Activated T-cell treated with anti-CD3 and anti-CD28 coated beads, Interleukin-2, amount 50 U/mL, for 24 hours (primary cell): Measurements from ENCODE around the gene PRKAG3.

Source experiments
- DNase-seq: peaks from one replicate; pipeline ENCODE4 v3.0.0-alpha.2; 2020
- H3K27ac Mint-ChIP-seq: 2 replicates; pipeline ENCODE4 v1.8.0; 2020; ENCODE audit warnings: mild to moderate bottlenecking, mixed read lengths
- H3K27me3 Mint-ChIP-seq: 2 replicates; pipeline ENCODE4 v1.8.0; 2020; ENCODE audit warnings: mixed read lengths
- H3K36me3 Mint-ChIP-seq: 2 replicates; pipeline ENCODE4 v1.8.0; 2020; ENCODE audit warnings: low read depth, mixed read lengths
- H3K4me1 Mint-ChIP-seq: 2 replicates; pipeline ENCODE4 v1.8.0; 2020; ENCODE audit warnings: low read depth, mixed read lengths
- H3K4me3 Mint-ChIP-seq: 2 replicates; pipeline ENCODE4 v1.8.0; 2020; ENCODE audit warnings: mild to moderate bottlenecking, moderate library complexity, mixed read lengths
- H3K9me3 Mint-ChIP-seq: 2 replicates; pipeline ENCODE4 v1.8.0; 2020; ENCODE audit warnings: mixed read lengths

PRKAG3 gene

GRCh38 chr2:218805627-218806026 lies 26.0 kb downstream of the PRKAG3 start:
- no peak for DNase-seq
- Mint-ChIP-seq H3K9me3 (peaks cover 10% of the 10 kb centered on the region), H3K27ac (no peak overlapping the region), H3K36me3 (no peaks in the 10 kb centered on the region), H3K4me1 (peaks cover 4% of the 10 kb centered on the region), H3K4me3 (no peak overlapping the region), H3K27me3 (peaks cover 45% of the 10 kb centered on the region)

GRCh38 chr2:218804817-218805216 lies 26.8 kb downstream of the PRKAG3 start:
- Mint-ChIP-seq H3K4me3 (no peak overlapping the region), H3K9me3 (peaks cover 10% of the 10 kb centered on the region), H3K36me3 (no peaks in the 10 kb centered on the region), H3K27me3 (peaks cover 49% of the 10 kb centered on the region), H3K27ac (no peak overlapping the region), H3K4me1 (peaks cover 4% of the 10 kb centered on the region)
- DNase-seq: no peak

- Mint-ChIP-seq H3K4me3 (no peak overlapping the region), H3K9me3 (peaks cover 10% of the 10 kb centered on the region), H3K36me3 (no peaks in the 10 kb centered on the region), H3K27ac (no peak overlapping the region), H3K4me1 (peaks cover 4% of the 10 kb centered on the region), H3K27me3 (peaks cover 49% of the 10 kb centered on the region)
- no peak for DNase-seq
Observed at GRCh38 chr2:218802386-218802994, 29.1 kb downstream of the PRKAG3 start.

GRCh38 chr2:218799990-218800389 lies 31.6 kb downstream of the PRKAG3 start:
- Mint-ChIP-seq H3K27me3 (peaks cover 34% of the 10 kb centered on the region), H3K4me1 (peaks cover 2% of the 10 kb centered on the region), H3K9me3 (peaks cover 8% of the 10 kb centered on the region), H3K27ac (no peak overlapping the region), H3K36me3 (no peaks in the 10 kb centered on the region), H3K4me3 (no peak overlapping the region)
- DNase-seq: no peak

GRCh38 chr2:218798767-218799504 lies 32.7 kb downstream of the PRKAG3 start:
- Mint-ChIP-seq H3K4me1 (peaks cover 2% of the 10 kb centered on the region), H3K27me3 (peaks cover 24% of the 10 kb centered on the region), H3K27ac (no peak overlapping the region), H3K36me3 (no peaks in the 10 kb centered on the region), H3K4me3 (no peak overlapping the region), H3K9me3 (no peaks in the 10 kb centered on the region)
- DNase-seq: no peak

GRCh38 chr2:218796691-218797090 lies 34.9 kb downstream of the PRKAG3 start:
- Mint-ChIP-seq H3K36me3 (no peaks in the 10 kb centered on the region), H3K9me3 (no peaks in the 10 kb centered on the region), H3K27me3 (peaks cover 24% of the 10 kb centered on the region), H3K4me3 (no peak overlapping the region), H3K4me1 (no peaks in the 10 kb centered on the region), H3K27ac (no peak overlapping the region)
- DNase-seq: no peak

GRCh38 chr2:218792433-218792832 lies 39.2 kb downstream of the PRKAG3 start:
- H3K27me3 Mint-ChIP-seq: peaks cover 6% of the 10 kb centered on the region
- no peak overlapping the region for H3K27ac Mint-ChIP-seq
- no peaks in the 10 kb centered on the region for H3K9me3 Mint-ChIP-seq
- H3K4me3 Mint-ChIP-seq: no peak overlapping the region
- H3K4me1 Mint-ChIP-seq: no peaks in the 10 kb centered on the region
- no peak for DNase-seq
- H3K36me3 Mint-ChIP-seq: no peaks in the 10 kb centered on the region

GRCh38 chr2:218788529-218789255 lies 42.9 kb downstream of the PRKAG3 start:
- no peak overlapping the region for H3K4me3 Mint-ChIP-seq
- no peak overlapping the region for H3K27ac Mint-ChIP-seq
- no peak for DNase-seq
- H3K9me3 Mint-ChIP-seq: no peaks in the 10 kb centered on the region
- H3K36me3 Mint-ChIP-seq: no peaks in the 10 kb centered on the region
- H3K27me3 Mint-ChIP-seq: peaks cover 15% of the 10 kb centered on the region
- no peaks in the 10 kb centered on the region for H3K4me1 Mint-ChIP-seq

GRCh38 chr2:218786133-218786532 lies 45.5 kb downstream of the PRKAG3 start:
- Mint-ChIP-seq H3K9me3 (no peaks in the 10 kb centered on the region), H3K4me1 (peaks cover 4% of the 10 kb centered on the region), H3K27ac (no peak overlapping the region), H3K36me3 (no peaks in the 10 kb centered on the region), H3K4me3 (no peak overlapping the region), H3K27me3 (peaks cover 34% of the 10 kb centered on the region)
- no peak for DNase-seq

- Mint-ChIP-seq H3K27ac (no peak overlapping the region), H3K4me1 (peaks cover 8% of the 10 kb centered on the region), H3K27me3 (peaks cover 43% of the 10 kb centered on the region), H3K4me3 (no peak overlapping the region), H3K9me3 (no peaks in the 10 kb centered on the region), H3K36me3 (no peaks in the 10 kb centered on the region)
- no peak for DNase-seq
Observed at GRCh38 chr2:218785103-218785502, 46.5 kb downstream of the PRKAG3 start.

- H3K4me3 Mint-ChIP-seq: no peak overlapping the region
- no peak overlapping the region for H3K27ac Mint-ChIP-seq
- peaks cover 8% of the 10 kb centered on the region for H3K4me1 Mint-ChIP-seq
- H3K27me3 Mint-ChIP-seq: peaks cover 53% of the 10 kb centered on the region
- H3K9me3 Mint-ChIP-seq: no peaks in the 10 kb centered on the region
- DNase-seq: no peak
- no peaks in the 10 kb centered on the region for H3K36me3 Mint-ChIP-seq
Observed at GRCh38 chr2:218783688-218784087, 47.9 kb downstream of the PRKAG3 start.

- H3K9me3 Mint-ChIP-seq: peaks cover 4% of the 10 kb centered on the region
- no peak overlapping the region for H3K4me3 Mint-ChIP-seq
- no peak for DNase-seq
- H3K27ac Mint-ChIP-seq: no peak overlapping the region
- H3K27me3 Mint-ChIP-seq: peaks cover 55% of the 10 kb centered on the region
- H3K36me3 Mint-ChIP-seq: peaks cover 4% of the 10 kb centered on the region
- H3K4me1 Mint-ChIP-seq: peaks cover 8% of the 10 kb centered on the region
Observed at GRCh38 chr2:218782528-218782844, 49.1 kb downstream of the PRKAG3 start.

- no peak for DNase-seq
- H3K9me3 Mint-ChIP-seq: peaks cover 9% of the 10 kb centered on the region
- H3K27ac Mint-ChIP-seq: no peak within 1 kb of the TSS
- peaks cover 9% of the 10 kb centered on the region for H3K36me3 Mint-ChIP-seq
- H3K4me1 Mint-ChIP-seq: peaks cover 8% of the 10 kb centered on the region
- no peak within 1 kb of the TSS for H3K4me3 Mint-ChIP-seq
- peaks cover 55% of the 10 kb centered on the region for H3K27me3 Mint-ChIP-seq
Observed at GRCh38 chr2:218781691-218782527, 49.7 kb downstream of the PRKAG3 start, which contains the start of gene CYP27A1. TSS of gene CYP27A1 (plus strand) at chr2:218782147. CDS start at chr2:218782183, 36 bp downstream.
